Measurements from ENCODE around the gene VKORC1.

VKORC1 gene

GRCh38 chr16:31061126-31061812 is 33.3 kb downstream of the VKORC1 start:
- no peak for DNase-seq

GRCh38 chr16:31055613-31056012 is 39.0 kb downstream of the VKORC1 start:
- DNase-seq: no peak

GRCh38 chr16:31052114-31052513 is 42.5 kb downstream of the VKORC1 start:
- DNase-seq: peak; percentile 11

- DNase-seq: no peak
Measured at GRCh38 chr16:31050280-31051030, 44.1 kb downstream of the VKORC1 start.

GRCh38 chr16:31043898-31044481 is 50.6 kb downstream of the VKORC1 start:
- DNase-seq: no peak

DNA sequence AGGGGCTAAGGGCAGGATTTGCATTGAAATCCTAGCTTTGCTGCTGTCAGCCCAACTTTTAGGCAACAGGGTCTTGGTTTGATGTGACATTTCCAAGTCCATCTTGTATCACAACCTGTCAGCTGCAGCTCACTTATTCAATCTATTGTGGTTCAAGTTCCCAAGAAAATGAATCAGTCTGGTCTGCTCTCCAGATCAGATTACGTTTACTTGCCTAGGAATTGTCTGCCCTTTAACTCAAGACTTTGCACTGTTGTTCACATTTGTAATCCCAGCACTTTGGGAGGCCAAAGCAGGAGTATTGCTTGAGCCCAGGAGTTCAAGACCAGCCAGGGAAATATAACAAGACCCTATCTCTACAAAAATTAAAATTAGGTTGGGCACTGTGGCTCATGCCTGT is 51.2 kb downstream of the VKORC1 start:
- DNase-seq: no peak

DNA sequence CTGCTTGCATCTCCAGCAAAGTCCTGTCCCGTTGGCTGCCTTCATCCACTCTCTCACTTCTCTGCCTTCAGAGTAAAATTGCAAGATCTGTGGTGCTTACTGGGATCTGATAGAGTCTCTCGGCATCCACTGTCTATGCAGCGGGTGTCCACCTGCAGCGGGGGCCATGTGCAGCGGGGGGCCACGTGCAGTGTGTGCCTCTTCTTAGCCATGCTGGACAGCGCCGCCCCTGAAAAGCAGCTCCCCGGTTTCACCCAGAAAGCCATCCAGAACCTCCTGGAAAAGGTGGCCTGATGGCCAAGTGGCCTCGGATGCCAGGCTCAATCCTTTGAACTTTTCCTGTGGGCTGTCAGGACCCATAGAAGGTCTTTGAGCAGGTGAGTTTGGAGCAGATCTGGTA is 51.7 kb downstream of the VKORC1 start:
- DNase-seq: no peak
